Heart right ventricle (tissue), 16 donors: Measurements from ENCODE around the gene CRYBB3. TPM values are rescaled to one million over a fixed set of nuclear protein-coding genes. Genes with fewer than 3 reads are reported as not detected.

Source experiments
- ATAC-seq, 8 donors: fragments of 200-7000 bp; cut with Tn5 transposase; one replicate each; pipeline ENCODE4 v1.9.1; 2020; ENCODE audit warnings: mild to moderate bottlenecking in 8 of 8, moderate library complexity in 8 of 8, moderate number of reproducible peaks in 1 of 8
- DNase-seq, 2 donors: peaks; one replicate each; pipeline ENCODE4 v3.0.0-alpha.2; 2020
- H3K27ac ChIP-seq, 10 donors: fragments of 200-600 bp; sonication (generic) in 2 of 10; one replicate each; pipeline versions ENCODE4 v1.5.0 to v1.8.0; 2020 to 2022; ENCODE audit warnings: mild to moderate bottlenecking in 3 of 10
- H3K27me3 ChIP-seq, 7 donors: fragments of 200-600 bp; one replicate each; pipeline ENCODE4 v1.8.0; 2021 to 2022; ENCODE audit warnings: mild to moderate bottlenecking in 2 of 7
- H3K36me3 ChIP-seq, 9 donors: fragments of 200-600 bp; sonication (generic) in 1 of 9; one replicate each; pipeline versions ENCODE4 v1.5.0 to v1.8.0; 2020 to 2022; ENCODE audit warnings: mild to moderate bottlenecking in 2 of 9
- H3K4me1 ChIP-seq, 9 donors: fragments of 200-600 bp; sonication (generic) in 1 of 9; one replicate each; pipeline versions ENCODE4 v1.5.0 to v1.8.0; 2020 to 2022; ENCODE audit warnings: mild to moderate bottlenecking in 4 of 9
- H3K4me3 ChIP-seq, 10 donors: fragments of 200-600 bp; sonication (generic) in 2 of 10; one replicate each; pipeline versions ENCODE4 v1.5.0 to v1.8.0; 2020 to 2022; ENCODE audit warnings: mild to moderate bottlenecking in 7 of 10, moderate library complexity in 2 of 10
- H3K9me3 ChIP-seq, 11 donors: fragments of 200-600 bp in 10 of 11; sonication (generic) in 2 of 11; one replicate each; pipeline versions ENCODE4 v1.5.0 to v1.8.0; 2013 to 2022; ENCODE audit warnings: mild to moderate bottlenecking in 2 of 11, control low read depth in 1 of 11, moderate library complexity in 1 of 11
- WGBS, 2 donors: extraction: QIAGEN DNeasy Blood & Tissue Kit; methylation state at CpG; one replicate each; pipeline ENCODE4 v1.1.7; 2013; ENCODE audit warnings: inconsistent platforms in 1 of 2; 5-methylcytosine and 5-hydroxymethylcytosine counted together
- intact Hi-C, 10 donors: fragments of 100-400 bp; cut with DNase I; formaldehyde crosslinking; loops; one replicate each; pipeline versions ENCODE4 v1.11.1 to v1.14.2; 2022
- polyA plus RNA-seq, 2 donors: library from polyadenylated mRNA; stranded (reverse); fragments of 200-250 nt; gene quantifications; one replicate each; pipeline ENCODE4 v1.2.3, GENCODE V29; 2013
- total RNA-seq, 10 donors: library from RNA; stranded (reverse); fragmentation: NEBNext Ultra II Directional in 3 of 10; extraction: Animal tissue kit (Norgen Biotek cat#: 25700) in 3 of 10; gene quantifications; one replicate each; pipeline versions ENCODE4 v1.2.1 to v1.2.4, GENCODE V29; 2021 to 2023
- TF ChIP-seq, protein P1 (sequence below), 9 donors: fragments of 200-600 bp; sonication (generic) in 2 of 9; IDR thresholded peaks; one replicate each; pipeline versions ENCODE4 v1.5.0 to v1.8.0; 2021 to 2022; ENCODE audit warnings: antibody characterized with exemption in 9 of 9, mild to moderate bottlenecking in 5 of 9, moderate library complexity in 1 of 9
- donor health status: Arrhythmogenic right ventricular cardiomyopathy.
- donor health status: ischemic (EF 13 %, LVEDD 7.1; RV severe dilation, severe dysfunction).
- donor health status: healthy with polysubstance abuse.
- donor health status: DM: no; HTN: yes; CAD: no.
- donor health status: DM: no; HTN: no; CAD: no.
- donor health status: ischemic (EF 25% LVEDD 6.9; RV normal size, moderate dysfunction).
- donor health status: ischemic (EF 25% LVEDD 5.7; RV mildly dilated, moderate dysfunction).
- donor health status: healthy.
- donor health status: DM: yes; HTN: yes; CAD: no.
- donor health status: Ischemic cardiomyopathy.
- donor health status: ischemic (EF 35%, LVEDD 5.7; RV mildly dilated, moderate dysfunction).
- donor health status: nonischemic (EF 11% LVEDD 7.7; RV severe dilation, severe dysfunction).
- donor health status: DM: yes; HTN: yes; CAD: no.
- donor health status: PGD.
- donor health status: ischemic (EF 29% LVEDD 5.4; RV normal size, mild dysfunction).
- donor health status: nonischemic (EF 23%, LVEDD 6.1; RV moderate dilation, normal function).

The CRYBB3 gene
- total and polyA plus RNA-seq, 12 donors: 0.06 to 0.44 (median 0.38) TPM; not detected in 8

DNA sequence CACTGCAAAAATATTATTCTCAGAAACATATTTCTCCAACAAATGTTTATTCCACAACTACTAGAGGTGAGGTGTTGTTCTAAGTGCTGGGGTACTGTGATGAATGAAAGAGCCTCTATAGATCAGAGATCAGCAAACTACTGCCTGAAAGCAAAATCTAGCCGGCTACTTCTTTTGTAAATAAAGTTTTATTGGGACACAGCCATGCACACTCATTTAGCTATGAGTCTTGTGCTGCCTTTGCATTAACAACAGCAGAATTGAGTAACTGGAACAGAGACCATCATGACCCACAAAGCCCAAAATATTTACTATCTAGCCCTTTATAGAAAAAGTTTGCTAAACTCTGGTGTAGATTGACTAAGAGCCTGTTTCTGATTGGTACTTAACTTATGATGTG is 37.1 kb upstream of the CRYBB3 start:
- peaks cover 0 to 21% (median 7%) of the 10 kb centered on the region in 9 donors for H3K4me1 ChIP-seq
- intact Hi-C loops: no loop called here
- no peaks in the 10 kb centered on the region for H3K9me3 ChIP-seq
- H3K27me3 ChIP-seq: no peaks in the 10 kb centered on the region
- ATAC-seq (no peak), DNase-seq (no peak)
- H3K27ac ChIP-seq: no peak overlapping the region
- WGBS, 2 donors: 91 to 98% methylated on average over 1 of the region's 1 CpG
- no peak overlapping the region for H3K4me3 ChIP-seq
- no peaks in the 10 kb centered on the region for H3K36me3 ChIP-seq
- TF ChIP-seq, protein P1, sequence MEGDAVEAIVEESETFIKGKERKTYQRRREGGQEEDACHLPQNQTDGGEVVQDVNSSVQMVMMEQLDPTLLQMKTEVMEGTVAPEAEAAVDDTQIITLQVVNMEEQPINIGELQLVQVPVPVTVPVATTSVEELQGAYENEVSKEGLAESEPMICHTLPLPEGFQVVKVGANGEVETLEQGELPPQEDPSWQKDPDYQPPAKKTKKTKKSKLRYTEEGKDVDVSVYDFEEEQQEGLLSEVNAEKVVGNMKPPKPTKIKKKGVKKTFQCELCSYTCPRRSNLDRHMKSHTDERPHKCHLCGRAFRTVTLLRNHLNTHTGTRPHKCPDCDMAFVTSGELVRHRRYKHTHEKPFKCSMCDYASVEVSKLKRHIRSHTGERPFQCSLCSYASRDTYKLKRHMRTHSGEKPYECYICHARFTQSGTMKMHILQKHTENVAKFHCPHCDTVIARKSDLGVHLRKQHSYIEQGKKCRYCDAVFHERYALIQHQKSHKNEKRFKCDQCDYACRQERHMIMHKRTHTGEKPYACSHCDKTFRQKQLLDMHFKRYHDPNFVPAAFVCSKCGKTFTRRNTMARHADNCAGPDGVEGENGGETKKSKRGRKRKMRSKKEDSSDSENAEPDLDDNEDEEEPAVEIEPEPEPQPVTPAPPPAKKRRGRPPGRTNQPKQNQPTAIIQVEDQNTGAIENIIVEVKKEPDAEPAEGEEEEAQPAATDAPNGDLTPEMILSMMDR (IDR thresholded peaks at IDR 0.05): no peak

DNA sequence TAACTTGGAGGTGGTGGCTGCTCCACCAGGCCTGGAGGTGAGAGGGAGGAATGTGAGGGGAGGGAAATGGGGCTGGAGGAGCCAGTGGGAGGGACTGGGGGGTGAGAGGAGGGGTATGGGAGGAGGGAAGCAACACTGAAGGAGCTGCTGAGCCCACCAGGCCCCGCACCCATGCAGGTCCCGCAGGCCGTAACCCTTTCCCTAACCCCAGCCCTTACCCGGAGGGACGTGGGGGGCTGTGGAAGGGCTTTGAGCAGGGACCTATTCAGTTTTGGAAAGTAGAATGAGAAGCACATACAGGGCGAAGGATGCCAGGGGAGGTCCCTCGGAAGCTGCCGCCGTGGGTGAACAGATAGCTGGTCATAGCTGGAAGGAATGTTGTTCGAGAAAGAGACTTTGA is 33.9 kb upstream of the CRYBB3 start:
- H3K4me1 ChIP-seq: peaks cover 0 to 7% (median 0%) of the 10 kb centered on the region in 9 donors
- H3K27me3 ChIP-seq: no peaks in the 10 kb centered on the region
- peak in 1 of 8 donors; percentile 32 for ATAC-seq
- H3K9me3 ChIP-seq: no peaks in the 10 kb centered on the region
- 95 to 96% methylated on average over 10 of the region's 10 CpGs for WGBS, 2 donors
- H3K27ac ChIP-seq: peak overlapping the region in 1 of 10 donors; percentile 11
- TF ChIP-seq, protein P1 (IDR thresholded peaks at IDR 0.05): no peak
- DNase-seq: no peak
- no peak overlapping the region for H3K4me3 ChIP-seq
- peaks cover 0 to 7% (median 0%) of the 10 kb centered on the region in 9 donors for H3K36me3 ChIP-seq
- intact Hi-C loops: no loop called here

DNA sequence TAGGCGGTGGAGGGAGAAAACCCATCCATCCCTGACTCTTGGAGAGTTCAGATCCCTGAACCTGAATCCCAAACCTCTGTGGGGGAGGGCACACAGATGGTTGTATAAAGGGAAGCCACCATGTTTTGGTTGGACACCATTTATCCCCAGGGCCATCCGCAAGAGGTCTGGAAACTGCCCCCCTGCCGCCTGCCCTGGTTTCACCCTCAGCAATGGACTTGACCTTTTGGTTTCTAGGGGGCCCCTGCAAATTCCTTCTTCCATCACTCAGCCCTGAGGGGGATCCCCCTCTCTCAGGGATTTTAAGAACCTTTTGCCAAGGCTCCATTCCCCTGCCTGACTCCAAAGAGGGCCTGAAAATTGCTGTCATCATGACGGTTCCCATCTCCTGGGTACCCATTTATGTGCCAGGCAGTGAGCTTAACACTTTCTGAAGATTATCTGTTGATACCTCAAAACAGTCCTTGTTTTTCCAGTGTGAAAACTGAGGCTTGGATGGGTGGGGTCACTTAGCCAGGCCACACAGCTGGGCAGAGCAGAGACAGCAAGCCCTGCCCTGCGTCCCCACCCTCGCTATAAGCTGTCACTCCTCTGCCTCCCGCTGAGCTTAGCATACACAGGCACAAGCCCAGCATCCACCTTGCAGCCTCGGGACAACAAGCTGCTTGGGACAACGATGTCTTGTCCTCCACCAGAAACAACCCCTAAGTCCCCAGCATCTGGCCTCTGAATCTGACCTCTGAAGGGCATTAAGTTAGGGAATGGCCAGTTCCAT is 33.2 kb upstream of the CRYBB3 start:
- TF ChIP-seq, protein P1 (IDR thresholded peaks at IDR 0.05): no peak
- DNase-seq (no peak), ATAC-seq (no peak)
- H3K36me3 ChIP-seq: peaks cover 0 to 14% (median 0%) of the 10 kb centered on the region in 9 donors
- WGBS, 2 donors: 82 to 89% methylated on average over 9 of the region's 9 CpGs
- H3K9me3 ChIP-seq: no peaks in the 10 kb centered on the region
- H3K4me1 ChIP-seq: peaks cover 0 to 7% (median 0%) of the 10 kb centered on the region in 9 donors
- no peak overlapping the region for H3K27ac ChIP-seq
- no peak overlapping the region for H3K4me3 ChIP-seq
- intact Hi-C loops: no loop called here
- no peaks in the 10 kb centered on the region for H3K27me3 ChIP-seq

DNA sequence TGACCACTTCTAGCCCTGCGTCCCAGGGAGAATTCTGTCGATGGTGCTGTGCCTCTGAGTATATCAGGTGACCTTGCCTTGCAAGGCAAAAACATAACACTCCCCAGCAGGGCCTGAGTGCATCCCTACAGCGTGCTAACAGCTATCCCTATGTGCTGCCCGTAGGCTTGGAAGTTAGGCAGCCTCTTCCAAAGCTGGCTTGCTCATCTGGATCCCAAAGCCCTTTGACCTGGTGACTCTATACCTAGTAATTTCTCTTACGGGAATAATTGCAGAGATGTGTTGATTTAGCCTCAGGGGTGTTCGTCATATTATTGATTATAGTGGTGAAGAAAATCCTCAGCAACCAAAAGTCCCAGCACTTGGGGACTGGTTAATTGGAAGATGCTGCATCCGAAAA is 32.6 kb upstream of the CRYBB3 start:
- Histone ChIP-seq H3K27ac (no peak overlapping the region), H3K9me3 (no peaks in the 10 kb centered on the region), H3K4me1 (peaks cover 0 to 8% (median 0%) of the 10 kb centered on the region in 9 donors), H3K36me3 (peaks cover 0 to 20% (median 0%) of the 10 kb centered on the region in 9 donors), H3K27me3 (no peaks in the 10 kb centered on the region), H3K4me3 (no peak overlapping the region)
- ATAC-seq (no peak), DNase-seq (no peak)
- 84 to 86% methylated on average over 7 of the region's 7 CpGs for WGBS, 2 donors
- intact Hi-C loops: no loop called here
- TF ChIP-seq, protein P1 (IDR thresholded peaks at IDR 0.05): no peak
